ENCODE measurements around the gene ZNF710. TPM values are rescaled to one million over a fixed set of nuclear protein-coding genes. Genes with fewer than 3 reads are reported as not detected.
A peak's percentile ranks its signal among the peaks of the same experiment; 100 is the strongest.
"Not testable (repeated sequence)": the region's sequence is repeated elsewhere in the genome, so short reads cannot be mapped to it uniquely, and the experiment has no call there.

ZNF710 gene
- polyA plus RNA-seq, 4 donors, result 20.3 to 24.9 (median 23.0) TPM

- no peak for DNase-seq (ENCODE audit: low read depth in 4 of 4, low spot score in 3 of 4)
Measured at GRCh38 chr15:90099868-90100831, 99.0 kb downstream of the ZNF710 start.

- DNase-seq (ENCODE audit: low read depth in 4 of 4, low spot score in 3 of 4), result peak in 1 of 4 donors; percentile 39
Measured at GRCh38 chr15:90101130-90101968, 100.2 kb downstream of the ZNF710 start.

- peak; percentile 76 to 78 (median 76) for DNase-seq (ENCODE audit: low read depth in 4 of 4, low spot score in 3 of 4)
Measured at GRCh38 chr15:90101969-90102890, 101.1 kb downstream of the ZNF710 start, which contains the start of gene IDH2. Gene IDH2, minus strand, starts transcription at chr15:90102468. Its CDS starts 78 bp downstream, at chr15:90102390.

- no peak for DNase-seq (ENCODE audit: low read depth in 4 of 4, low spot score in 3 of 4)
Measured at GRCh38 chr15:90103701-90104329, 102.7 kb downstream of the ZNF710 start.

- DNase-seq (ENCODE audit: low read depth in 4 of 4, low spot score in 3 of 4), result no peak
Measured at GRCh38 chr15:90104551-90104950, 103.4 kb downstream of the ZNF710 start.

GRCh38 chr15:90105521-90105920 lies 104.4 kb downstream of the ZNF710 start:
- DNase-seq (ENCODE audit: low read depth in 4 of 4, low spot score in 3 of 4), result no peak

- no peak for DNase-seq (ENCODE audit: low read depth in 4 of 4, low spot score in 3 of 4)
Measured at GRCh38 chr15:90106522-90107117, 105.5 kb downstream of the ZNF710 start.

- DNase-seq (ENCODE audit: low read depth in 4 of 4, low spot score in 3 of 4), result not testable (repeated sequence)
Measured at GRCh38 chr15:90108038-90108437, 106.9 kb downstream of the ZNF710 start.

- not testable (repeated sequence) for DNase-seq (ENCODE audit: low read depth in 4 of 4, low spot score in 3 of 4)
Measured at GRCh38 chr15:90109163-90109751, 108.1 kb downstream of the ZNF710 start.

- no peak for DNase-seq (ENCODE audit: low read depth in 4 of 4, low spot score in 3 of 4)
Measured at GRCh38 chr15:90113166-90113565, 112.0 kb downstream of the ZNF710 start.

- no peak for DNase-seq (ENCODE audit: low read depth in 4 of 4, low spot score in 3 of 4)
Measured at GRCh38 chr15:90114451-90114901, 113.4 kb downstream of the ZNF710 start.

- no peak for DNase-seq (ENCODE audit: low read depth in 4 of 4, low spot score in 3 of 4)
Measured at GRCh38 chr15:90115783-90116182, 114.7 kb downstream of the ZNF710 start.

GRCh38 chr15:90119367-90119766 lies 118.2 kb downstream of the ZNF710 start:
- DNase-seq (ENCODE audit: low read depth in 4 of 4, low spot score in 3 of 4), result no peak

GRCh38 chr15:90121086-90121485 lies 120.0 kb downstream of the ZNF710 start:
- no peak for DNase-seq (ENCODE audit: low read depth in 4 of 4, low spot score in 3 of 4)

- DNase-seq (ENCODE audit: low read depth in 4 of 4, low spot score in 3 of 4), result no peak
Measured at GRCh38 chr15:90124507-90124906, 123.4 kb downstream of the ZNF710 start.

GRCh38 chr15:90126022-90126421 lies 124.9 kb downstream of the ZNF710 start:
- DNase-seq (ENCODE audit: low read depth in 4 of 4, low spot score in 3 of 4), result no peak

GRCh38 chr15:90126596-90127435 lies 125.7 kb downstream of the ZNF710 start:
- no peak for DNase-seq (ENCODE audit: low read depth in 4 of 4, low spot score in 3 of 4)

GRCh38 chr15:90130291-90130690 lies 129.2 kb downstream of the ZNF710 start:
- DNase-seq (ENCODE audit: low read depth in 4 of 4, low spot score in 3 of 4), result no peak
